Panc1 (cell line): ENCODE measurements around the gene KDM3B. TPM values are rescaled to one million over a fixed set of nuclear protein-coding genes. Genes with fewer than 3 reads are reported as not detected.

ENCODE experiments used
- ATAC-seq: fragments of 200-7000 bp; cut with Tn5 transposase; 2 replicates; pipeline ENCODE4 v1.9.1; 2020; ENCODE audit warnings: mild to moderate bottlenecking, moderate library complexity
- BruUV-seq: library from RNA; stranded (reverse); fragments of 400-500 nt; replicated peaks from 2 replicates; lab custom pipeline; 2021; lab: Mats Ljungman, UMichigan
- CTCF ChIA-PET: fragments of 300-600 bp; sonication (Branson Sonifier 250); formaldehyde crosslinking; loops from one replicate; lab custom pipeline; 2022; ENCODE audit warnings: antibody characterized with exemption; lab: Charles Lee
- POLR2A ChIA-PET: fragments of 300-600 bp; sonication (Branson Sonifier 250); formaldehyde crosslinking; loops from one replicate; lab custom pipeline; 2022; ENCODE audit warnings: antibody characterized with exemption; lab: Charles Lee
- DNase-seq: peaks from one replicate; pipeline ENCODE4 v3.0.0-alpha.2; 2010; ENCODE audit warnings: low read depth, low spot score
- H3K27ac ChIP-seq: 2 replicates; pipeline ENCODE4 v1.5.1; 2011; ENCODE audit warnings: mild to moderate bottlenecking, low read length, inconsistent platforms
- H3K27me3 ChIP-seq: fragments of 200-500 bp; sonication (Bioruptor generic); 2 replicates; pipeline ENCODE4 v1.6.0; 2014; ENCODE audit warnings: low read length, inconsistent platforms; ENCODE audit not compliant: control insufficient read depth, insufficient read depth
- H3K36me3 ChIP-seq: fragments of 200-500 bp; sonication (Bioruptor generic); 2 replicates; pipeline ENCODE4 v1.5.1; 2014; ENCODE audit warnings: inconsistent platforms, mild to moderate bottlenecking, low read length, moderate library complexity; ENCODE audit not compliant: control insufficient read depth, insufficient read depth
- H3K4me1 ChIP-seq: 2 replicates; pipeline ENCODE4 v1.5.1; 2011; ENCODE audit warnings: inconsistent platforms, mild to moderate bottlenecking, low read length, moderate library complexity; ENCODE audit not compliant: control insufficient read depth, insufficient read depth
- H3K4me3 ChIP-seq, 2 experiments: 2 replicates each; pipeline ENCODE4 v1.5.1; 2011 to 2012; ENCODE audit warnings: low read depth in 2 of 2, low read length in 2 of 2, mild to moderate bottlenecking in 2 of 2, inconsistent platforms in 1 of 2, moderate library complexity in 1 of 2
- H3K9me3 ChIP-seq: fragments of 200-500 bp; sonication (Bioruptor generic); 2 replicates; pipeline ENCODE4 v1.5.1; 2014; ENCODE audit warnings: low read depth, mild to moderate bottlenecking, inconsistent platforms, low read length, moderate library complexity; ENCODE audit not compliant: control insufficient read depth, insufficient read depth
- POLR2AphosphoS5 ChIP-seq: IDR thresholded peaks from 2 replicates; pipeline ENCODE4 v1.6.1; 2012; ENCODE audit warnings: mild to moderate bottlenecking, low read depth, low read length, moderate library complexity
- REST ChIP-seq, 2 experiments: IDR thresholded peaks; 2 replicates each; pipeline ENCODE4 v1.6.1; 2011 to 2012; ENCODE audit warnings: low read depth in 2 of 2, control low read depth in 1 of 2, low read length in 1 of 2, mild to moderate bottlenecking in 1 of 2, moderate library complexity in 1 of 2; ENCODE audit not compliant: insufficient read depth in 1 of 2
- SIN3A ChIP-seq: IDR thresholded peaks from 2 replicates; pipeline ENCODE4 v1.6.1; 2012; ENCODE audit warnings: low read depth, mild to moderate bottlenecking, low read length, moderate library complexity, borderline replicate concordance; ENCODE audit not compliant: insufficient read depth
- TCF7L2 ChIP-seq: IDR thresholded peaks from 2 replicates; pipeline ENCODE4 v1.6.1; 2011; ENCODE audit warnings: mild to moderate bottlenecking, low read depth, low read length, inconsistent platforms
- in situ Hi-C: cut with HindIII; loops from 2 replicates; pipeline ENCODE4 v1.10.0; 2016; ENCODE audit warnings: low sequenced_read_pairs, low pct_unique_long_range_greater_than_20kb
- intact Hi-C: fragments of 100-400 bp; cut with micrococcal nuclease; formaldehyde crosslinking; loops from one replicate; pipeline ENCODE4 v1.10.0; 2022; ENCODE audit not compliant: unreplicated experiment
- total RNA-seq: library from RNA; stranded (reverse); gene quantifications from one replicate; pipeline ENCODE4 v1.2.1, GENCODE V29; 2021; ENCODE audit not compliant: unreplicated experiment
- TF ChIP-seq, protein P1 (sequence below): fragments of 450-650 bp; IDR thresholded peaks from 2 replicates; pipeline ENCODE4 v1.5.1; 2017; ENCODE audit warnings: mild to moderate bottlenecking

Gene KDM3B
- total RNA-seq, 1 experiment from 2014 or later: 65.0 TPM

DNA sequence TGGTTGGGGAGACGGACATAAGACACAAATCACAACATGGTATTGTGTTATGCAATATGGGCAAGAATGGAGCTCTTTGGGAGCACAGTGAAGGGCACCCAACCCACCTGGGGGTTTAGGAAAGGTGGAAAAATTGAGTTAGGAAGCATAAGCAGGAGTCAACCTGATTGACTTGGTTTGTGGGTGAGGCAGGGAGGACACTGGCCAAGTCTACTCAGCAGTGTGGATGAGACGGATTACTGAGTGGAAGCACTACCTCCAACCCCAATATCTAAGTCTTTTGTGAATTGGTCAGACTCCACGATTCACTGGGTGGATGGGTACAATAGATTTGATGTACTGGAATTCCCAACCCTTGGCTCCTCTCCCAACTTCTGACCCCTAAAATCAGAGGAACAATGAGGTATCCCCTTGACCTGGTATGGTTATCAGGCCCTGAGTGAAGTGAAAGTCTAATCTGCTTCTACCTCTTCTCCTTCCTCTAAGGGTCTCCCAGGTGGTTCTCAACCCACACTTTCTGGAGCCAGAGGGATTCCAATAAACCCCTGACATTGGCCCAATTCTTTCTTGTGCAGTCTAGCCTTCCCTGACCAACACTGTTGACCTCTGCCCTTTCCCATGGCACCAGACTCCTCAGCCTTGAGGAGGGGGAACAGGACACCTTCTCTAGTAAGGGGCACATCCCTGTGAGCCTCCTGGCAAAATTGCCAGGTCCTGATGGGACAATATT, 118.0 kb downstream of the KDM3B start:
- in situ Hi-C loops (no loop called here), intact Hi-C loops (no loop called here)
- H3K36me3 ChIP-seq: no peaks in the 10 kb centered on the region
- ATAC-seq: no peak
- H3K27me3 ChIP-seq: no peaks in the 10 kb centered on the region
- no TSS peak for BruUV-seq
- H3K4me3 ChIP-seq: no peak overlapping the region
- DNase-seq: no peak
- H3K27ac ChIP-seq: no peak overlapping the region
- ChIA-PET POLR2A (interaction anchor here (0.5 kb wide), 1 partner anchor 99 kb away, joined by 4 read pairs; no protein-coding TSS in a partner anchor), CTCF (no interaction called here)
- no peaks in the 10 kb centered on the region for H3K4me1 ChIP-seq
- H3K9me3 ChIP-seq: no peaks in the 10 kb centered on the region
- no peak for TF ChIP-seq SIN3A
- peak; percentile 38; the same call in 1 of the 2 replicates for TF ChIP-seq POLR2AphosphoS5

GRCh38 chr5:138471052-138471361, 118.5 kb downstream of the KDM3B start:
- no peak overlapping the region for H3K27ac ChIP-seq
- in situ Hi-C loops (no loop called here), intact Hi-C loops (no loop called here)
- no peaks in the 10 kb centered on the region for H3K36me3 ChIP-seq
- ChIA-PET POLR2A (interaction anchor here (0.5 kb wide), 1 partner anchor 99 kb away, joined by 4 read pairs; no protein-coding TSS in a partner anchor), CTCF (no interaction called here)
- no peak for ATAC-seq
- no peaks in the 10 kb centered on the region for H3K27me3 ChIP-seq
- H3K4me1 ChIP-seq: no peaks in the 10 kb centered on the region
- BruUV-seq: no TSS peak
- H3K4me3 ChIP-seq: no peak overlapping the region
- no peak for DNase-seq
- no peaks in the 10 kb centered on the region for H3K9me3 ChIP-seq
- no peak for TF ChIP-seq TCF7L2
- TF ChIP-seq, protein P1, sequence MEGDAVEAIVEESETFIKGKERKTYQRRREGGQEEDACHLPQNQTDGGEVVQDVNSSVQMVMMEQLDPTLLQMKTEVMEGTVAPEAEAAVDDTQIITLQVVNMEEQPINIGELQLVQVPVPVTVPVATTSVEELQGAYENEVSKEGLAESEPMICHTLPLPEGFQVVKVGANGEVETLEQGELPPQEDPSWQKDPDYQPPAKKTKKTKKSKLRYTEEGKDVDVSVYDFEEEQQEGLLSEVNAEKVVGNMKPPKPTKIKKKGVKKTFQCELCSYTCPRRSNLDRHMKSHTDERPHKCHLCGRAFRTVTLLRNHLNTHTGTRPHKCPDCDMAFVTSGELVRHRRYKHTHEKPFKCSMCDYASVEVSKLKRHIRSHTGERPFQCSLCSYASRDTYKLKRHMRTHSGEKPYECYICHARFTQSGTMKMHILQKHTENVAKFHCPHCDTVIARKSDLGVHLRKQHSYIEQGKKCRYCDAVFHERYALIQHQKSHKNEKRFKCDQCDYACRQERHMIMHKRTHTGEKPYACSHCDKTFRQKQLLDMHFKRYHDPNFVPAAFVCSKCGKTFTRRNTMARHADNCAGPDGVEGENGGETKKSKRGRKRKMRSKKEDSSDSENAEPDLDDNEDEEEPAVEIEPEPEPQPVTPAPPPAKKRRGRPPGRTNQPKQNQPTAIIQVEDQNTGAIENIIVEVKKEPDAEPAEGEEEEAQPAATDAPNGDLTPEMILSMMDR: no peak
- no peak for TF ChIP-seq SIN3A
- no peak for TF ChIP-seq REST (IDR thresholded peaks at IDR 0.05; ENCODE audit: insufficient read depth in 1 of 2, low read depth in 2 of 2, low read length in 1 of 2)
- TF ChIP-seq POLR2AphosphoS5: no peak

- no peak overlapping the region for H3K27ac ChIP-seq
- no peak for ATAC-seq
- no peaks in the 10 kb centered on the region for H3K36me3 ChIP-seq
- no peak for DNase-seq
- H3K9me3 ChIP-seq: no peaks in the 10 kb centered on the region
- POLR2A ChIA-PET: no interaction called here
- no TSS peak for BruUV-seq
- no peak overlapping the region for H3K4me3 ChIP-seq
- in situ Hi-C loops: no loop called here
- CTCF ChIA-PET: no interaction called here
- TF ChIP-seq POLR2AphosphoS5 (no peak), SIN3A (no peak), TCF7L2 (no peak), REST (IDR thresholded peaks at IDR 0.05; ENCODE audit: insufficient read depth in 1 of 2, low read depth in 2 of 2, low read length in 1 of 2) (no peak)
- TF ChIP-seq, protein P1: no peak
- intact Hi-C loops: no loop called here
- no peaks in the 10 kb centered on the region for H3K4me1 ChIP-seq
- H3K27me3 ChIP-seq: no peaks in the 10 kb centered on the region
Observed at GRCh38 chr5:138472353-138472752, 119.9 kb downstream of the KDM3B start.
